ENCODE data around the gene ARF1.

DNA sequence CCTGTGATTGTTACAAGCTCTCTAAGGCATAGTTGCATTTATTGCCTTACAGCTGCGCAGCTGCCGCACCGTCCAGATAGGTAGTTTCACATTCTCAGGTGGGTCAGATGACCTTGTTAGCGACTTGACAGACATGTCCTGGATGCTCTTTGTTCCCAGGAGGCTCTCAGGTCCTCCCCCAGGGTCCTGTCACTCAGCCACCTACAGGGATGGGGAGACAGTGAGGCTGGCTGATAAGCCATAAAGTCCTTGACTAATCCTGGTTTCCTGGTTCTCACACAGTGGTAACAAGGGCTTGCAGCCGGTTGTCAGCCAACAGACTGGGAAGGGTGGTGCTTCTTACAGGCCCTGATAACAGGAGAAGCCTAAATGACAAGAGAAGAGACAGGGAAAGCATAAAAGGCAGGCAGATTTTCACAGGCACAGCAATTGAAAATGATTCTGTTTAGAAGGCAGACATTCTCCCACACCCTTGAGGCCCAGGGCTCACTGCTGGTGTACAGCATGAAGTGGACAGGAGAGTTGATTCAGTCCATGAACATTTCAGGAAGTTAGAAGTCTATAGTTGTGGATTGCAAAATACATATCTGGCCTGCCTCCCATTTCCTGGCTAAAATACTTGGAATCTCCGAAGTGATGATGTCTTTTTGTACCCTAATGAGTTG lies 2.9 kb downstream of the ARF1 start:
- no peak for TF ChIP-seq RAD21 (IDR thresholded peaks at IDR 0.05; ENCODE audit: insufficient read depth, low read depth, low read length)
- TF ChIP-seq ZNF274 (IDR thresholded peaks at IDR 0.05; ENCODE audit: insufficient read depth, insufficient read length), result no peak

Data from GM12878 (cell line).